RWPE1 (cell line): Measurements from ENCODE around the gene CLEC2B.

Source experiments
- CTCF ChIA-PET: fragments of 350-600 bp; sonication (Branson Sonifier 250); formaldehyde crosslinking; extraction: SDS; loops from one replicate; lab custom pipeline; 2021; lab: Yijun Ruan, JAX
- POLR2A ChIA-PET: fragments of 400-600 bp; formaldehyde crosslinking; extraction: SDS; loops from one replicate; lab custom pipeline; 2020; ENCODE audit warnings: antibody characterized with exemption; ENCODE audit not compliant: low non-redundant PET; lab: Yijun Ruan, JAX
- DNase-seq: peaks from one replicate; pipeline ENCODE4 v3.0.0; 2012; ENCODE audit warnings: low spot score
- H3K27ac ChIP-seq: fragments of 450-650 bp; 2 replicates; pipeline ENCODE4 v1.5.1; 2017
- CTCF ChIP-seq: fragments of 450-650 bp; conservative IDR thresholded peaks from 2 replicates; pipeline ENCODE4 v1.5.1; 2017; ENCODE audit warnings: low read depth, mild to moderate bottlenecking

Gene CLEC2B

GRCh38 chr12:9848899-9849298 is 20.3 kb downstream of the CLEC2B start:
- CTCF ChIA-PET: interaction anchor here (0.6 kb wide), 1 partner anchor 33 kb away, joined by 3 read pairs; no protein-coding TSS in a partner anchor
- TF ChIP-seq CTCF: no peak
- POLR2A ChIA-PET: no interaction called here
- H3K27ac ChIP-seq: no peak overlapping the region
- DNase-seq: no peak

DNA sequence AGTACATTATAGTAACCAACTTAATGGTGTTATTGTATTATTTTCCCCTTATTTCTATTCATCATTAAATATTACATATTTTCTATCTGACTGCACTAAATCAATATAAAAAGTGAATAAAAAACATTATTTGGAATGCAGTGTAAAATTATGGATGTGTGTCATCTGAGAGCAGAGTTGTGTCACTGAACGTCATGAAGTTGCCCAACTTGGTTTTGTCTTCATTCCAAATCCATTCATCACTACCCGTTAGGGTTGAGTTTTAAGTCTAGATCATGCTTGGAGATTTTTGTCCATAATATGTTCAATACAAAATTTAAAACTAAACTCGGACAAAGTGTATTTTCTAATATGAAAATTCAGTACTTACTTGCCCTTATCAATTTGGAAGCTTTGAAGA is 25.7 kb downstream of the CLEC2B start:
- POLR2A ChIA-PET: no interaction called here
- CTCF ChIA-PET: no interaction called here
- TF ChIP-seq CTCF: no peak
- DNase-seq: no peak
- no peak overlapping the region for H3K27ac ChIP-seq

GRCh38 chr12:9831720-9832119 is 37.4 kb downstream of the CLEC2B start:
- CTCF ChIA-PET: no interaction called here
- POLR2A ChIA-PET: no interaction called here

DNA sequence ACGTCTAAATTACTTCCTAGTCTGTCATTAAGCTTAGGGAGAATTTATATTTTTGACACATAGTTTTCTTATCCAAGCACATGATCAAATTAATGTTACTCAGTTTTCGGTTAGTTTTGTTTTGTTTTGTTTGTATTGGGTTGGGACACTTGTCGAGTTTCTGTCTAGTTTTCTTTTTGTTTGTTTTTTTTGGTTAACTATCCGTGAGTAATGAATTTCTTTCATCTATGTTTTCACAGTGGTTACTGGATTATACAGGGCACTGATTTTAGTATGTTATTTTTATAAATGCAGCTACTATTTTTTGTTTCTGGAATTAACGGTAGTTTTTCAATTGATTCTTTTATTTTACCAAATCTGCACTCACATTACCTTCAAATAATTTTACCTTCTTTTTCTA is 39.2 kb downstream of the CLEC2B start:
- no peak for DNase-seq
- no peak for TF ChIP-seq CTCF
- CTCF ChIA-PET: interaction anchor here (0.7 kb wide), 2 partner anchors 33 to 80 kb away, joined by 4 read pairs; no protein-coding TSS in a partner anchor
- POLR2A ChIA-PET: no interaction called here
- no peak overlapping the region for H3K27ac ChIP-seq

More at GRCh38 chr12:9831720-9832119, 37.4 kb downstream of the CLEC2B start:
- no peak for TF ChIP-seq CTCF
- no peak for DNase-seq
- H3K27ac ChIP-seq: no peak overlapping the region

GRCh38 chr12:9829483-9829882 is 39.7 kb downstream of the CLEC2B start:
- POLR2A ChIA-PET: no interaction called here
- H3K27ac ChIP-seq: no peak overlapping the region
- CTCF ChIA-PET: no interaction called here
- no peak for DNase-seq
- no peak for TF ChIP-seq CTCF

GRCh38 chr12:9827209-9827888 is 41.8 kb downstream of the CLEC2B start, which contains the start of gene KLRF1:
Gene KLRF1, plus strand, starts transcription at chr12:9827481. Its CDS starts 64 bp downstream, at chr12:9827545.
- ChIA-PET CTCF (no interaction called here), POLR2A (no interaction called here)
- DNase-seq: no peak
- no peak within 1 kb of the TSS for H3K27ac ChIP-seq
- TF ChIP-seq CTCF: no peak
